Measurements from ENCODE around the gene ARHGAP31.

GRCh38 chr3:119279584-119280243 is 14.5 kb upstream of the ARHGAP31 start:
- TF ChIP-seq POLR2A (IDR thresholded peaks at IDR 0.05; ENCODE audit: extremely low read depth, insufficient read length) (no peak), CTCF (IDR thresholded peaks at IDR 0.05; ENCODE audit: low read depth, low read length) (no peak), MAX (IDR thresholded peaks at IDR 0.05; ENCODE audit: low read depth, low read length) (no peak)
